Spleen (tissue), 11 donors: ENCODE data around the gene HNRNPK. TPM values are rescaled to one million over a fixed set of nuclear protein-coding genes. Genes with fewer than 3 reads are reported as not detected.

Experiments used
- DNase-seq: peaks from one replicate; pipeline ENCODE4 v3.0.0-alpha.2; 2020
- H3K27ac ChIP-seq, 8 donors: fragments of 200-600 bp; sonication (generic) in 7 of 8; 1 replicate in 4 of 8; 2 replicates in 4 of 8; pipeline versions ENCODE4 v1.5.0 to v1.8.0; 2016 to 2021; ENCODE audit warnings: inconsistent platforms in 4 of 8, mild to moderate bottlenecking in 4 of 8, moderate library complexity in 1 of 8
- H3K27me3 ChIP-seq, 7 donors: fragments of 200-600 bp; sonication (generic) in 6 of 7; replicated peaks in 1 of 7; 1 replicate in 4 of 7; 2 replicates in 3 of 7; pipeline versions ENCODE4 v1.5.0 to v1.8.0; 2016 to 2021; ENCODE audit warnings: inconsistent platforms in 3 of 7, mild to moderate bottlenecking in 1 of 7
- H3K36me3 ChIP-seq, 6 donors: fragments of 200-600 bp; sonication (generic) in 5 of 6; 1 replicate in 4 of 6; 2 replicates in 2 of 6; pipeline versions ENCODE4 v1.5.0 to v1.8.0; 2016 to 2021; ENCODE audit warnings: inconsistent platforms in 2 of 6
- H3K4me1 ChIP-seq, 6 donors: fragments of 200-600 bp; sonication (generic) in 5 of 6; 1 replicate in 3 of 6; 2 replicates in 3 of 6; pipeline versions ENCODE4 v1.5.0 to v1.8.0; 2016 to 2021; ENCODE audit warnings: inconsistent platforms in 3 of 6
- H3K4me3 ChIP-seq, 8 donors: fragments of 200-600 bp; sonication (generic) in 7 of 8; 1 replicate in 4 of 8; 2 replicates in 4 of 8; pipeline versions ENCODE4 v1.5.0 to v1.8.0; 2016 to 2021; ENCODE audit warnings: inconsistent platforms in 4 of 8, mild to moderate bottlenecking in 4 of 8, moderate library complexity in 2 of 8
- H3K9me3 ChIP-seq, 8 donors: fragments of 200-600 bp; sonication (generic) in 7 of 8; 1 replicate in 4 of 8; 2 replicates in 4 of 8; pipeline versions ENCODE4 v1.5.0 to v1.8.0; 2016 to 2021; ENCODE audit warnings: inconsistent platforms in 4 of 8
- POLR2A ChIP-seq, 3 donors: fragments of 450-650 bp; IDR thresholded peaks; one replicate each; pipeline ENCODE4 v1.5.1; 2017; ENCODE audit warnings: antibody characterized with exemption in 3 of 3, mild to moderate bottlenecking in 1 of 3
- POLR2AphosphoS5 ChIP-seq, 3 donors: sonication (generic); formaldehyde crosslinking; IDR thresholded peaks; one replicate each; pipeline ENCODE4 v1.5.1; 2017; ENCODE audit warnings: antibody characterized with exemption in 3 of 3
- WGBS, 5 donors: extraction: QIAGEN DNeasy Blood & Tissue Kit in 3 of 5; methylation state at CpG; one replicate each; pipeline versions ENCODE4 v1.1.5 to v1.1.7; 2013 to 2018; 5-methylcytosine and 5-hydroxymethylcytosine counted together
- intact Hi-C: fragments of 100-400 bp; cut with DNase I; formaldehyde crosslinking; loops from one replicate; pipeline ENCODE4 v1.15.0; 2023; ENCODE audit warnings: low total_unique reads
- polyA plus RNA-seq, 3 donors: library from polyadenylated mRNA; stranded (reverse); fragments of 200-250 nt; gene quantifications; one replicate each; pipeline ENCODE4 v1.2.1, GENCODE V29; 2013
- total RNA-seq, 7 donors: library from RNA; depleted of rRNA in 3 of 7; stranded (reverse); fragments of >200 nt in 3 of 7; fragmentation: NEBNext Ultra II Directional in 4 of 7; extraction: Animal tissue kit (Norgen Biotek cat#: 25700) in 4 of 7; gene quantifications; one replicate each; pipeline versions ENCODE4 v1.1.0 to v1.2.1, GENCODE V29; 2016 to 2021
- TF ChIP-seq, protein P1 (sequence below), 11 experiments: fragments of 200-600 bp in 7 of 11; fragments of 450-650 bp in 4 of 11; sonication (generic) in 4 of 11; IDR thresholded peaks in 8 of 11; conservative IDR thresholded peaks in 3 of 11; 1 replicate in 7 of 11; 2 replicates in 4 of 11; pipeline versions ENCODE4 v1.4.0 to v1.8.0; 2016 to 2021; ENCODE audit warnings: antibody characterized with exemption in 11 of 11, inconsistent platforms in 4 of 11, mild to moderate bottlenecking in 1 of 11
- donor health status: healthy with polysubstance abuse.
- donor health status: DM: no; HTN: no; CAD: no; lungs with moderate emphysema.
- donor health status: DM: no; HTN: no; CAD: no.
- donor health status: Bipolar disorder and iron deficiency.
- donor health status: healthy.
- donor health status: DM: no; HTN: no; CAD: no.
- donor health status: DM: yes; HTN: yes; CAD: no.

HNRNPK gene
- total and polyA plus RNA-seq, 10 donors: 245 to 543 (median 473) TPM

DNA sequence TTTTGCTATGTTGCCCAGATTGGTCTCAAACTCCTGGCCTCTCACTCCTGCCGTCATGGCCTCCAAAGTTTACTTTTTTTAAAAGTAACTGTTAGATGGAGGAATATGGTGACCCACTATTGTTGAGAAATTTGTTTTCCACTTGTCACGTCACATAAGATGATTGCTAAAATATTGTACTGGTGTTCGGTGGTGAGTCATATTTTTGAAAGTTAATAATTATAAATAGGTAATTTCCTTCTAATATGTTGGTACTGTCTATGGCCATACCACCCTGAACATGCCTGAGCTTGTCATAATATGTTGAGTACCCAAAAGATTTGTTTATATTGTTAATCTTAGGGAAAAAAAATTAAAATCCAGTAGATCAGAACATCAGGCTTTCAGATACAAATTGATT, 23.2 kb upstream of the HNRNPK start:
- TF ChIP-seq, protein P1, sequence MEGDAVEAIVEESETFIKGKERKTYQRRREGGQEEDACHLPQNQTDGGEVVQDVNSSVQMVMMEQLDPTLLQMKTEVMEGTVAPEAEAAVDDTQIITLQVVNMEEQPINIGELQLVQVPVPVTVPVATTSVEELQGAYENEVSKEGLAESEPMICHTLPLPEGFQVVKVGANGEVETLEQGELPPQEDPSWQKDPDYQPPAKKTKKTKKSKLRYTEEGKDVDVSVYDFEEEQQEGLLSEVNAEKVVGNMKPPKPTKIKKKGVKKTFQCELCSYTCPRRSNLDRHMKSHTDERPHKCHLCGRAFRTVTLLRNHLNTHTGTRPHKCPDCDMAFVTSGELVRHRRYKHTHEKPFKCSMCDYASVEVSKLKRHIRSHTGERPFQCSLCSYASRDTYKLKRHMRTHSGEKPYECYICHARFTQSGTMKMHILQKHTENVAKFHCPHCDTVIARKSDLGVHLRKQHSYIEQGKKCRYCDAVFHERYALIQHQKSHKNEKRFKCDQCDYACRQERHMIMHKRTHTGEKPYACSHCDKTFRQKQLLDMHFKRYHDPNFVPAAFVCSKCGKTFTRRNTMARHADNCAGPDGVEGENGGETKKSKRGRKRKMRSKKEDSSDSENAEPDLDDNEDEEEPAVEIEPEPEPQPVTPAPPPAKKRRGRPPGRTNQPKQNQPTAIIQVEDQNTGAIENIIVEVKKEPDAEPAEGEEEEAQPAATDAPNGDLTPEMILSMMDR (IDR thresholded peaks at IDR 0.05 in 8 of 11, conservative IDR thresholded peaks at IDR 0.05 in 3 of 11): no peak
- no peak for TF ChIP-seq POLR2A (IDR thresholded peaks at IDR 0.05)
- TF ChIP-seq POLR2AphosphoS5 (IDR thresholded peaks at IDR 0.05): no peak
- intact Hi-C loops: no loop called here
- no peak for DNase-seq

DNA sequence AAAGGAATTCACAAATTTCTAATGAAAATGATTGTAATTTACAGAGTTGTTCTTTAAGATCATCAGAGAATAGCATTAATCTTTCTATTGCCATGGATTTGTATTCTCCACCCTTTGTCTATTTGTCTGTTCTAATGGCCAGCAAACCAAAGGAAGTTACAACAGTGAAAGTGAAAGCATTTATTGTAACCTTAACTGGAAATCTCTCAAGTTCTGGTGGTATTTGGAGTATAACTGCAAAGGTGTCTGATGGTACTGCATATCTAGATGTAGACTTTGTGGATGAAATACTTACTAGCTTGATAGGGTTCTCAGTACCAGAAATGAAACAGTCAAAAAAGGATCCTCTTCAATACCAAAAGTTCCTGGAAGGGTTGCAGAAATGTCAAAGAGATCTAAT, 22.3 kb upstream of the HNRNPK start:
- no peak for TF ChIP-seq POLR2AphosphoS5 (IDR thresholded peaks at IDR 0.05)
- TF ChIP-seq, protein P1 (IDR thresholded peaks at IDR 0.05 in 8 of 11, conservative IDR thresholded peaks at IDR 0.05 in 3 of 11): peak in 1 of 11 experiments; percentile 12
- TF ChIP-seq POLR2A (IDR thresholded peaks at IDR 0.05): no peak
- H3K4me1 ChIP-seq: peaks cover 0 to 25% (median 15%) of the 10 kb centered on the region in 6 donors
- H3K36me3 ChIP-seq: peaks cover 0 to 23% (median 0%) of the 10 kb centered on the region in 6 donors
- intact Hi-C loops: no loop called here
- peak overlapping the region; percentile 36 to 73 (median 57) for H3K27ac ChIP-seq
- no peak for DNase-seq
- no peaks in the 10 kb centered on the region for H3K9me3 ChIP-seq
- H3K4me3 ChIP-seq: peak overlapping the region in 1 of 8 donors; percentile 30
- no peaks in the 10 kb centered on the region for H3K27me3 ChIP-seq

More for the DNA sequence above, 23.2 kb upstream of the HNRNPK start:
- Histone ChIP-seq H3K4me1 (peaks cover 0 to 25% (median 15%) of the 10 kb centered on the region in 6 donors), H3K4me3 (no peak overlapping the region), H3K27ac (peak overlapping the region in 3 of 8 donors; percentile 55 to 73 (median 70)), H3K27me3 (no peaks in the 10 kb centered on the region), H3K9me3 (no peaks in the 10 kb centered on the region), H3K36me3 (peaks cover 0 to 23% (median 0%) of the 10 kb centered on the region in 6 donors)
- 86 to 97% (median 87%) methylated on average over 3 of the region's 3 CpGs for WGBS, 5 donors

DNA sequence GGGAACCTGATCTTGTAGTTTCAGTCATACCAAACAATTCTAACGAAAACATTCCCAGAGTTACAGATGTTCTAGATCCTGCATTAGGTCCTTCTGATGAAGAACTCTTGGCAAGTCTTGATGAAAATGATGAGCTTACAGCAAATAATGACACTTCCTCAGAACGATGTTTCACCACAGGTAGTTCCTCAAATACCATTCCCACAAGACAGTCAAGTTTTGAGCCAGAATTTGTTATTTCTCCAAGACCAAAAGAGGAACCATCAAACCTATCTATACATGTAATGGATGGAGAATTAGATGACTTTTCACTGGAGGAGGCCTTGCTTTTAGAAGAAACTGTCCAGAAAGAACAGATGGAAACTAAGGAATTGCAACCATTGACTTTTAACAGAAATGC, 21.6 kb upstream of the HNRNPK start:
- Histone ChIP-seq H3K27ac (peak overlapping the region in 6 of 8 donors; percentile 54 to 73 (median 64)), H3K36me3 (peaks cover 0 to 23% (median 0%) of the 10 kb centered on the region in 6 donors), H3K9me3 (no peaks in the 10 kb centered on the region), H3K4me1 (peaks cover 0 to 26% (median 15%) of the 10 kb centered on the region in 6 donors), H3K27me3 (no peaks in the 10 kb centered on the region), H3K4me3 (no peak overlapping the region)
- intact Hi-C loops: no loop called here
- no peak for DNase-seq
- 50 to 61% (median 59%) methylated on average over 2 of the region's 2 CpGs for WGBS, 5 donors
- TF ChIP-seq POLR2AphosphoS5 (IDR thresholded peaks at IDR 0.05) (no peak), POLR2A (IDR thresholded peaks at IDR 0.05) (no peak)
- TF ChIP-seq, protein P1 (IDR thresholded peaks at IDR 0.05 in 8 of 11, conservative IDR thresholded peaks at IDR 0.05 in 3 of 11): no peak

DNA sequence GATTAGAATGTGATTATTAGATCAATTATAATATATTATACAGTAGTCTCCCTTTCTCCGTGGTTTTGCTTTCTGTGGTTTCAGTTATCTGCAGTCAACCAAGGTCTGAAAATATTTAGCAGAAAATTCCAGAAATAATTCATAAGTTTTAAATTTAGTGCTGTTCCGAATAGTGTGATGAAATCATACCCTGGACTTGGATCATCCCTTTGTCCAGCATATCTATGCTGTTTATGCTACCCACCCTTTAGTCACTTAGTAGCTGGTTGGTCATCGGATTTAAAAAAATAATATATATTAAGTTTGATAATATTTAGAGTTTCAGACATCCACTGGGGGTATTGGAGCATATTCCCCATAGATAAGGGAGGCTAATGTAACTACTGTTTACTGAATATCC, 20.2 kb upstream of the HNRNPK start:
- no peaks in the 10 kb centered on the region for H3K9me3 ChIP-seq
- no peaks in the 10 kb centered on the region for H3K27me3 ChIP-seq
- TF ChIP-seq POLR2AphosphoS5 (IDR thresholded peaks at IDR 0.05): no peak
- TF ChIP-seq POLR2A (IDR thresholded peaks at IDR 0.05): no peak
- TF ChIP-seq, protein P1 (IDR thresholded peaks at IDR 0.05 in 8 of 11, conservative IDR thresholded peaks at IDR 0.05 in 3 of 11): no peak
- H3K36me3 ChIP-seq: peaks cover 0 to 23% (median 0%) of the 10 kb centered on the region in 6 donors
- H3K4me3 ChIP-seq: no peak overlapping the region
- WGBS, 5 donors: 92 to 96% (median 94%) methylated on average over 3 of the region's 3 CpGs
- intact Hi-C loops: no loop called here
- peaks cover 0 to 28% (median 15%) of the 10 kb centered on the region in 6 donors for H3K4me1 ChIP-seq
- no peak overlapping the region for H3K27ac ChIP-seq
- no peak for DNase-seq
